ENCODE measurements around the gene ACVR1B.

ACVR1B gene

GRCh38 chr12:52009081-52009751 is 57.7 kb downstream of the ACVR1B start:
- Histone ChIP-seq H3K27me3 (replicated peaks; ENCODE audit: control insufficient read depth, insufficient read depth, low read length) (no peaks in the 10 kb centered on the region), H3K9me3 (ENCODE audit: control insufficient read depth, low read length) (no peaks in the 10 kb centered on the region), H3K4me3 (ENCODE audit: low read length) (peak overlapping the region; percentile 10), H3K4me1 (ENCODE audit: control insufficient read depth, insufficient read depth, low read length) (peaks cover 33% of the 10 kb centered on the region), H3K36me3 (ENCODE audit: control insufficient read depth, insufficient read depth, low read length, severe bottlenecking) (peaks cover 8% of the 10 kb centered on the region), H3K9ac (ENCODE audit: low read length) (peak overlapping the region; percentile 83)
- DNase-seq (ENCODE audit: low read depth) = no peak

GRCh38 chr12:52010152-52010622 is 58.7 kb downstream of the ACVR1B start:
- DNase-seq (ENCODE audit: low read depth) = peak; percentile 88
- H3K36me3 ChIP-seq (ENCODE audit: control insufficient read depth, insufficient read depth, low read length, severe bottlenecking) = peaks cover 11% of the 10 kb centered on the region
- H3K4me3 ChIP-seq (ENCODE audit: low read length) = peak overlapping the region; percentile 43
- H3K9ac ChIP-seq (ENCODE audit: low read length) = peak overlapping the region; percentile 83
- no peaks in the 10 kb centered on the region for H3K9me3 ChIP-seq (ENCODE audit: control insufficient read depth, low read length)
- peaks cover 33% of the 10 kb centered on the region for H3K4me1 ChIP-seq (ENCODE audit: control insufficient read depth, insufficient read depth, low read length)
- no peaks in the 10 kb centered on the region for H3K27me3 ChIP-seq (replicated peaks; ENCODE audit: control insufficient read depth, insufficient read depth, low read length)

GRCh38 chr12:52010692-52011601 is 59.4 kb downstream of the ACVR1B start:
- Histone ChIP-seq H3K27me3 (replicated peaks; ENCODE audit: control insufficient read depth, insufficient read depth, low read length) (no peaks in the 10 kb centered on the region), H3K9me3 (ENCODE audit: control insufficient read depth, low read length) (no peaks in the 10 kb centered on the region), H3K4me1 (ENCODE audit: control insufficient read depth, insufficient read depth, low read length) (peaks cover 33% of the 10 kb centered on the region), H3K9ac (ENCODE audit: low read length) (peak overlapping the region; percentile 83), H3K36me3 (ENCODE audit: control insufficient read depth, insufficient read depth, low read length, severe bottlenecking) (peaks cover 11% of the 10 kb centered on the region), H3K4me3 (ENCODE audit: low read length) (peak overlapping the region; percentile 38)
- DNase-seq (ENCODE audit: low read depth) = no peak

GRCh38 chr12:52011602-52012214 is 60.2 kb downstream of the ACVR1B start:
- peaks cover 30% of the 10 kb centered on the region for H3K4me1 ChIP-seq (ENCODE audit: control insufficient read depth, insufficient read depth, low read length)

GRCh38 chr12:52013626-52014310 is 62.3 kb downstream of the ACVR1B start:
- DNase-seq (ENCODE audit: low read depth) = no peak

More at GRCh38 chr12:52011602-52012214, 60.2 kb downstream of the ACVR1B start:
- Histone ChIP-seq H3K27me3 (replicated peaks; ENCODE audit: control insufficient read depth, insufficient read depth, low read length) (no peaks in the 10 kb centered on the region), H3K9ac (ENCODE audit: low read length) (no peak overlapping the region), H3K4me3 (ENCODE audit: low read length) (no peak overlapping the region), H3K36me3 (ENCODE audit: control insufficient read depth, insufficient read depth, low read length, severe bottlenecking) (peaks cover 11% of the 10 kb centered on the region), H3K9me3 (ENCODE audit: control insufficient read depth, low read length) (no peaks in the 10 kb centered on the region)
- no peak for DNase-seq (ENCODE audit: low read depth)

GRCh38 chr12:52014567-52015530 is 63.4 kb downstream of the ACVR1B start:
- Histone ChIP-seq H3K4me3 (ENCODE audit: low read length) (no peak overlapping the region), H3K27me3 (replicated peaks; ENCODE audit: control insufficient read depth, insufficient read depth, low read length) (no peaks in the 10 kb centered on the region), H3K36me3 (ENCODE audit: control insufficient read depth, insufficient read depth, low read length, severe bottlenecking) (peaks cover 11% of the 10 kb centered on the region), H3K4me1 (ENCODE audit: control insufficient read depth, insufficient read depth, low read length) (peaks cover 15% of the 10 kb centered on the region), H3K9me3 (ENCODE audit: control insufficient read depth, low read length) (no peaks in the 10 kb centered on the region), H3K9ac (ENCODE audit: low read length) (no peak overlapping the region)
- no peak for DNase-seq (ENCODE audit: low read depth)

More at GRCh38 chr12:52013626-52014310, 62.3 kb downstream of the ACVR1B start:
- no peak overlapping the region for H3K4me3 ChIP-seq (ENCODE audit: low read length)
- no peak overlapping the region for H3K9ac ChIP-seq (ENCODE audit: low read length)
- peaks cover 26% of the 10 kb centered on the region for H3K4me1 ChIP-seq (ENCODE audit: control insufficient read depth, insufficient read depth, low read length)
- no peaks in the 10 kb centered on the region for H3K9me3 ChIP-seq (ENCODE audit: control insufficient read depth, low read length)
- H3K36me3 ChIP-seq (ENCODE audit: control insufficient read depth, insufficient read depth, low read length, severe bottlenecking) = peaks cover 11% of the 10 kb centered on the region
- no peaks in the 10 kb centered on the region for H3K27me3 ChIP-seq (replicated peaks; ENCODE audit: control insufficient read depth, insufficient read depth, low read length)

- no peak overlapping the region for H3K9ac ChIP-seq (ENCODE audit: low read length)
- H3K36me3 ChIP-seq (ENCODE audit: control insufficient read depth, insufficient read depth, low read length, severe bottlenecking) = peaks cover 11% of the 10 kb centered on the region
- no peak overlapping the region for H3K4me3 ChIP-seq (ENCODE audit: low read length)
- no peaks in the 10 kb centered on the region for H3K27me3 ChIP-seq (replicated peaks; ENCODE audit: control insufficient read depth, insufficient read depth, low read length)
- H3K4me1 ChIP-seq (ENCODE audit: control insufficient read depth, insufficient read depth, low read length) = peaks cover 7% of the 10 kb centered on the region
- DNase-seq (ENCODE audit: low read depth) = no peak
- no peaks in the 10 kb centered on the region for H3K9me3 ChIP-seq (ENCODE audit: control insufficient read depth, low read length)
Observed at GRCh38 chr12:52015532-52016041, 64.1 kb downstream of the ACVR1B start.

GRCh38 chr12:52018433-52019112 is 67.1 kb downstream of the ACVR1B start:
- peaks cover 9% of the 10 kb centered on the region for H3K36me3 ChIP-seq (ENCODE audit: control insufficient read depth, insufficient read depth, low read length, severe bottlenecking)
- no peaks in the 10 kb centered on the region for H3K9me3 ChIP-seq (ENCODE audit: control insufficient read depth, low read length)
- H3K9ac ChIP-seq (ENCODE audit: low read length) = no peak overlapping the region
- H3K4me3 ChIP-seq (ENCODE audit: low read length) = no peak overlapping the region
- no peak for DNase-seq (ENCODE audit: low read depth)
- no peaks in the 10 kb centered on the region for H3K4me1 ChIP-seq (ENCODE audit: control insufficient read depth, insufficient read depth, low read length)
- H3K27me3 ChIP-seq (replicated peaks; ENCODE audit: control insufficient read depth, insufficient read depth, low read length) = no peaks in the 10 kb centered on the region

GRCh38 chr12:52019113-52019770 is 67.7 kb downstream of the ACVR1B start:
- H3K9me3 ChIP-seq (ENCODE audit: control insufficient read depth, low read length) = no peaks in the 10 kb centered on the region
- no peak overlapping the region for H3K4me3 ChIP-seq (ENCODE audit: low read length)
- H3K27me3 ChIP-seq (replicated peaks; ENCODE audit: control insufficient read depth, insufficient read depth, low read length) = no peaks in the 10 kb centered on the region
- H3K4me1 ChIP-seq (ENCODE audit: control insufficient read depth, insufficient read depth, low read length) = peaks cover 5% of the 10 kb centered on the region
- no peak overlapping the region for H3K9ac ChIP-seq (ENCODE audit: low read length)
- peaks cover 3% of the 10 kb centered on the region for H3K36me3 ChIP-seq (ENCODE audit: control insufficient read depth, insufficient read depth, low read length, severe bottlenecking)
- DNase-seq (ENCODE audit: low read depth) = no peak

Measured in adipocyte (in vitro differentiated cells).